H1 (cell line): ENCODE results near the gene OSBPL5. TPM values are rescaled to one million over a fixed set of nuclear protein-coding genes. Genes with fewer than 3 reads are reported as not detected.

ENCODE experiments used
- CTCF ChIA-PET: fragments of 300-600 bp; sonication (Branson Sonifier 250); formaldehyde crosslinking; loops from one replicate; lab custom pipeline; 2021; ENCODE audit not compliant: partially characterized antibody; lab: Charles Lee
- POLR2A ChIA-PET: fragments of 300-600 bp; sonication (Branson Sonifier 250); formaldehyde crosslinking; loops from one replicate; lab custom pipeline; 2021; ENCODE audit warnings: inconsistent platforms; ENCODE audit not compliant: partially characterized antibody; lab: Charles Lee
- DNase-seq, 2 experiments: peaks; one replicate each; pipeline versions ENCODE4 v3.0.0 to v3.0.0-alpha.2; 2010 to 2022; ENCODE audit warnings: low spot score in 2 of 2, low read depth in 1 of 2, mixed read lengths in 1 of 2
- FAIRE-seq: peaks from 2 replicates; lab custom pipeline; 2011; peaks lifted over from hg19 to GRCh38; lab: Jason Lieb, UNC
- H2AFZ ChIP-seq: 2 replicates; pipeline ENCODE4 v1.8.1; 2012; ENCODE audit warnings: low read length, inconsistent platforms
- H2AK5ac ChIP-seq: 2 replicates; pipeline ENCODE4 v1.6.1; 2013; ENCODE audit warnings: low read depth, low read length
- H2BK120ac ChIP-seq: replicated peaks from 2 replicates; pipeline ENCODE3; 2013; ENCODE audit warnings: low read depth, low read length, inconsistent platforms
- H2BK12ac ChIP-seq: 2 replicates; pipeline ENCODE4 v1.6.1; 2013; ENCODE audit warnings: low read depth, low read length
- H2BK15ac ChIP-seq: 2 replicates; pipeline ENCODE4 v1.6.1; 2013; ENCODE audit warnings: low read length
- H2BK20ac ChIP-seq: 2 replicates; pipeline ENCODE4 v1.6.1; 2013; ENCODE audit warnings: low read length
- H2BK5ac ChIP-seq: 2 replicates; pipeline ENCODE4 v1.6.1; 2013; ENCODE audit warnings: low read depth, low read length
- H3K14ac ChIP-seq: 2 replicates; pipeline ENCODE4 v1.6.1; 2013; ENCODE audit warnings: inconsistent platforms; ENCODE audit not compliant: insufficient read length
- H3K18ac ChIP-seq: 2 replicates; pipeline ENCODE4 v1.6.1; 2013; ENCODE audit warnings: low read length; ENCODE audit errors: extremely low read depth
- H3K23ac ChIP-seq: 2 replicates; pipeline ENCODE4 v1.6.1; 2013; ENCODE audit warnings: inconsistent platforms; ENCODE audit not compliant: insufficient read length
- H3K23me2 ChIP-seq: 2 replicates; pipeline ENCODE4 v1.6.1; 2013; ENCODE audit warnings: low read depth, low read length
- H3K27ac ChIP-seq: 2 replicates; pipeline ENCODE4 v1.6.1; 2011; ENCODE audit warnings: low read depth, low read length, inconsistent platforms
- H3K27me3 ChIP-seq, 4 experiments: replicated peaks in 1 of 4; 1 replicate in 1 of 4; 2 replicates in 3 of 4; pipeline versions ENCODE4 v1.6.1 to v1.8.1; 2011 to 2013; ENCODE audit warnings: low read length in 3 of 4, mild to moderate bottlenecking in 3 of 4, inconsistent platforms in 2 of 4, mixed read lengths in 2 of 4, moderate library complexity in 1 of 4; ENCODE audit not compliant: control insufficient read depth in 3 of 4, insufficient read depth in 3 of 4; ENCODE audit errors: extremely low read depth in 1 of 4
- H3K36me3 ChIP-seq, 4 experiments: 2 replicates each; pipeline versions ENCODE4 v1.6.1 to v1.8.1; 2011 to 2013; ENCODE audit warnings: mild to moderate bottlenecking in 4 of 4, low read length in 3 of 4, moderate library complexity in 2 of 4, control low read depth in 1 of 4, inconsistent platforms in 1 of 4; ENCODE audit not compliant: insufficient read depth in 4 of 4, control insufficient read depth in 2 of 4
- H3K4ac ChIP-seq: replicated peaks from 2 replicates; pipeline ENCODE3; 2013; ENCODE audit warnings: low read length, low read depth, mixed read lengths, inconsistent platforms; ENCODE audit not compliant: insufficient read length
- H3K4me1 ChIP-seq, 4 experiments: replicated peaks in 1 of 4; 1 replicate in 1 of 4; 2 replicates in 3 of 4; pipeline versions ENCODE4 v1.6.1 to v1.8.1; 2011 to 2013; ENCODE audit warnings: low read length in 3 of 4, inconsistent platforms in 2 of 4, mixed read lengths in 1 of 4; ENCODE audit not compliant: insufficient read depth in 4 of 4, control insufficient read depth in 3 of 4
- H3K4me2 ChIP-seq, 2 experiments: 2 replicates each; pipeline versions ENCODE4 v1.6.1 to v1.8.1; 2011 to 2013; ENCODE audit warnings: low read depth in 2 of 2, low read length in 2 of 2, control low read depth in 1 of 2, inconsistent platforms in 1 of 2, mild to moderate bottlenecking in 1 of 2; ENCODE audit not compliant: insufficient read depth in 1 of 2
- H3K4me3 ChIP-seq, 4 experiments: fragments of 200-600, 300-600 bp in 1 of 4; sonication (generic), shearing (Covaris generic), sonication (Bioruptor Twin) in 1 of 4; 2 replicates each; pipeline versions ENCODE4 v1.5.1 to v1.8.1; 2011 to 2016; ENCODE audit warnings: low read length in 4 of 4, low read depth in 3 of 4, control low read depth in 2 of 4, inconsistent platforms in 2 of 4, mild to moderate bottlenecking in 2 of 4, mixed read lengths in 1 of 4, moderate library complexity in 1 of 4; ENCODE audit not compliant: insufficient read depth in 2 of 4; ENCODE audit errors: extremely low read depth in 1 of 4
- H3K56ac ChIP-seq: replicated peaks from 2 replicates; pipeline ENCODE3; 2013; ENCODE audit warnings: low read depth, mild to moderate bottlenecking, mixed read lengths, low read length, inconsistent platforms; ENCODE audit not compliant: insufficient read length
- H3K79me1 ChIP-seq: 2 replicates; pipeline ENCODE4 v1.6.1; 2013; ENCODE audit warnings: low read depth, low read length, control low read depth
- H3K79me2 ChIP-seq, 2 experiments: 2 replicates each; pipeline versions ENCODE4 v1.6.1 to v1.8.1; 2012 to 2013; ENCODE audit warnings: low read length in 2 of 2, mild to moderate bottlenecking in 2 of 2, inconsistent platforms in 1 of 2; ENCODE audit not compliant: insufficient read depth in 2 of 2, control insufficient read depth in 1 of 2
- H3K9ac ChIP-seq, 4 experiments: replicated peaks in 1 of 4; 1 replicate in 1 of 4; 2 replicates in 3 of 4; pipeline versions ENCODE4 v1.6.1 to v1.8.1; 2011 to 2013; ENCODE audit warnings: low read depth in 3 of 4, low read length in 3 of 4, control low read depth in 2 of 4, mild to moderate bottlenecking in 2 of 4, moderate library complexity in 2 of 4, inconsistent platforms in 1 of 4; ENCODE audit errors: extremely low read depth in 1 of 4
- H3K9me3 ChIP-seq, 2 experiments: 2 replicates each; pipeline versions ENCODE4 v1.6.1 to v1.8.1; 2012 to 2013; ENCODE audit warnings: mild to moderate bottlenecking in 2 of 2, moderate library complexity in 2 of 2, control low read depth in 1 of 2, inconsistent platforms in 1 of 2, low read depth in 1 of 2, low read length in 1 of 2, mixed read lengths in 1 of 2; ENCODE audit not compliant: insufficient read depth in 2 of 2
- H4K20me1 ChIP-seq, 2 experiments: replicated peaks in 1 of 2; 2 replicates each; pipeline versions ENCODE3 to v1.8.1; 2011 to 2013; ENCODE audit warnings: inconsistent platforms in 2 of 2, low read length in 2 of 2, mild to moderate bottlenecking in 1 of 2; ENCODE audit not compliant: insufficient read depth in 2 of 2, control insufficient read depth in 1 of 2
- H4K5ac ChIP-seq: 2 replicates; pipeline ENCODE4 v1.6.1; 2013; ENCODE audit warnings: low read length, low read depth, mixed read lengths, inconsistent platforms; ENCODE audit not compliant: insufficient read length
- H4K8ac ChIP-seq: 2 replicates; pipeline ENCODE4 v1.8.0; 2013; ENCODE audit warnings: mild to moderate bottlenecking, moderate library complexity, low read length, inconsistent platforms; ENCODE audit not compliant: insufficient read depth; ENCODE audit errors: extremely low read depth
- H4K91ac ChIP-seq: replicated peaks from 2 replicates; pipeline ENCODE3; 2013; ENCODE audit warnings: low read length, mixed read lengths, inconsistent platforms; ENCODE audit not compliant: insufficient read length
- ATF3 ChIP-seq: IDR thresholded peaks from 2 replicates; pipeline ENCODE4 v1.6.1; 2011; ENCODE audit warnings: low read depth, mild to moderate bottlenecking, low read length; ENCODE audit not compliant: insufficient read depth
- CBX5 ChIP-seq: fragments of 300-800, 300-1000 bp; sonication (generic); IDR thresholded peaks from 2 replicates; pipeline ENCODE4 v1.7.1; 2016; ENCODE audit warnings: antibody characterized with exemption, low read length, low read depth
- E2F6 ChIP-seq: IDR thresholded peaks from 2 replicates; pipeline ENCODE4 v1.6.1; 2012; ENCODE audit warnings: inconsistent platforms
- EZH2 ChIP-seq: fragments of 200-600 bp; sonication (generic); IDR thresholded peaks from 2 replicates; pipeline ENCODE4 v1.7.1; 2012; ENCODE audit warnings: low read depth, mild to moderate bottlenecking, moderate library complexity, low read length, inconsistent platforms; ENCODE audit not compliant: severe bottlenecking
- GABPA ChIP-seq: IDR thresholded peaks from 2 replicates; pipeline ENCODE4 v1.6.1; 2011; ENCODE audit warnings: mild to moderate bottlenecking, low read length, moderate library complexity, borderline replicate concordance; ENCODE audit not compliant: insufficient read depth
- GTF2F1 ChIP-seq: IDR thresholded peaks from 2 replicates; pipeline ENCODE4 v1.6.1; 2012; ENCODE audit warnings: low read depth, low read length, improper control_type of control experiment, borderline replicate concordance
- KDM1A ChIP-seq: fragments of 200-600, 300-600 bp; sonication (generic); IDR thresholded peaks from 2 replicates; pipeline ENCODE4 v1.7.1; 2016; ENCODE audit warnings: mild to moderate bottlenecking, low read length, borderline replicate concordance
- RBBP5 ChIP-seq: IDR thresholded peaks from 2 replicates; pipeline ENCODE4 v1.7.1; 2012; ENCODE audit warnings: low read depth, mild to moderate bottlenecking, inconsistent platforms, low read length, moderate library complexity, borderline replicate concordance
- SIX5 ChIP-seq: IDR thresholded peaks from 2 replicates; pipeline ENCODE4 v1.6.1; 2011; ENCODE audit warnings: mild to moderate bottlenecking, low read depth, low read length
- TBP ChIP-seq: IDR thresholded peaks from 2 replicates; pipeline ENCODE4 v1.6.1; 2011; ENCODE audit warnings: low read depth, low read length, improper control_type of control experiment
- USF2 ChIP-seq: IDR thresholded peaks from 2 replicates; pipeline ENCODE4 v1.6.1; 2011; ENCODE audit warnings: low read length, improper control_type of control experiment
- YY1 ChIP-seq: IDR thresholded peaks from 2 replicates; pipeline ENCODE4 v1.6.1; 2011; ENCODE audit warnings: low read depth, mild to moderate bottlenecking, low read length
- WGBS, 2 experiments: shearing (Covaris generic) in 1 of 2; methylation state at CpG; one replicate each; pipeline versions ENCODE4 v1.1.6 to v1.1.7; 2013 to 2015; ENCODE audit warnings: low lambda C conversion rate in 2 of 2, mixed read lengths in 2 of 2, inconsistent platforms in 1 of 2, low coverage in 1 of 2, missing lambda C conversion rate in 1 of 2; ENCODE audit not compliant: insufficient replicate concordance in 2 of 2, insufficient coverage in 1 of 2, insufficient read length in 1 of 2; ENCODE audit errors: extremely low coverage in 1 of 2, missing lambda C conversion rate in 1 of 2; 5-methylcytosine and 5-hydroxymethylcytosine counted together
- polyA plus RNA-seq, 7 experiments: library from polyadenylated mRNA; depleted of rRNA in 3 of 7; stranded (reverse) in 5 of 7; unstranded in 2 of 7; fragments of >200 nt in 5 of 7; fragments of 200-250 nt in 2 of 7; gene quantifications; 1 replicate in 5 of 7; 2 replicates in 1 of 7; 4 replicates in 1 of 7; pipeline versions ENCODE4 v1.2.1 to v1.2.3, GENCODE V29; 2011 to 2013; ENCODE audit warnings: missing spikeins in 2 of 7, mixed read lengths in 2 of 7
- total RNA-seq: library from RNA; stranded (reverse); fragmentation: NEBNext Ultra II Directional; extraction: Animal tissue kit (Norgen Biotek cat#: 25700); gene quantifications from 2 replicates; pipeline ENCODE4 v1.2.1, GENCODE V29; 2021

OSBPL5 gene
- total and polyA plus RNA-seq, 2 of the 8 experiments (the other 6 are each of a cell fraction or from before 2014, with no cell fraction given) = 3.4 to 9.9 TPM

GRCh38 chr11:3180869-3181268, 15.8 kb upstream of the OSBPL5 start:
- Histone ChIP-seq H4K8ac (no peak overlapping the region), H4K5ac (no peak overlapping the region), H3K18ac (no peak overlapping the region), H3K4me2 (no peak overlapping the region), H4K20me1 (no peaks in the 10 kb centered on the region), H3K14ac (no peak overlapping the region), H3K36me3 (no peaks in the 10 kb centered on the region), H2BK5ac (no peak overlapping the region), H3K9ac (no peak overlapping the region), H4K91ac (no peak overlapping the region), H3K56ac (no peak overlapping the region), H2AFZ (no peak overlapping the region), H3K79me1 (no peaks in the 10 kb centered on the region), H2BK15ac (no peak overlapping the region), H3K27me3 (no peaks in the 10 kb centered on the region), H3K4me3 (no peak overlapping the region), H3K27ac (no peak overlapping the region), H2BK120ac (no peak overlapping the region), H2BK20ac (no peak overlapping the region), H3K4ac (no peak overlapping the region), H3K23ac (no peak overlapping the region), H2AK5ac (no peak overlapping the region), H3K23me2 (no peaks in the 10 kb centered on the region), H3K9me3 (0 out of 4 replicates have a peak, but pooled peaks cover 0 to 4% of the 10 kb centered on the region in 2 experiments), H3K79me2 (no peaks in the 10 kb centered on the region), H3K4me1 (no peaks in the 10 kb centered on the region), H2BK12ac (no peak overlapping the region)
- FAIRE-seq = no peak
- DNase-seq = no peak
- ChIA-PET CTCF (interaction anchor here (3.9 kb wide), 1 partner anchor 11 kb away, joined by 14 read pairs; no protein-coding TSS in a partner anchor), POLR2A (interaction anchor here (1.2 kb wide), 1 partner anchor 10 kb away, joined by 3 read pairs; no protein-coding TSS in a partner anchor)
- WGBS, 2 experiments = 95% methylated on average over 5 of the region's 5 CpGs; no CpG with 5 or more reads in 1 of the 2 experiments
- no peak for TF ChIP-seq GTF2F1
- TF ChIP-seq CBX5 = no peak
- TF ChIP-seq YY1 = no peak
- TF ChIP-seq ATF3 = no peak
- TF ChIP-seq E2F6 = no peak
- TF ChIP-seq EZH2 = no peak
- no peak for TF ChIP-seq RBBP5
- no peak for TF ChIP-seq TBP
- no peak for TF ChIP-seq USF2
- TF ChIP-seq GABPA = no peak
- TF ChIP-seq KDM1A = no peak
- TF ChIP-seq SIX5 = no peak
